Spinal cord (tissue), 10 donors: ENCODE measurements around the gene SAMD10. TPM values are rescaled to one million over a fixed set of nuclear protein-coding genes. Genes with fewer than 3 reads are reported as not detected.
A peak's percentile ranks its signal among the peaks of the same experiment; 100 is the strongest.

Experiments used
- DNase-seq, 6 donors: peaks; one replicate each; pipeline versions ENCODE4 v3.0.0 to v3.0.0-alpha.2; 2013 to 2015; ENCODE audit warnings: low spot score in 6 of 6, low read depth in 4 of 6
- H3K27ac ChIP-seq: one replicate; pipeline ENCODE4 v1.5.1; 2013; ENCODE audit warnings: low read depth, low read length, control low read depth
- H3K27me3 ChIP-seq: one replicate; pipeline ENCODE4 v1.6.1; 2013; ENCODE audit warnings: low read length; ENCODE audit not compliant: control insufficient read depth, insufficient read depth
- H3K36me3 ChIP-seq: one replicate; pipeline ENCODE4 v1.6.1; 2013; ENCODE audit warnings: low read length; ENCODE audit not compliant: control insufficient read depth, insufficient read depth
- H3K4me1 ChIP-seq: one replicate; pipeline ENCODE4 v1.6.1; 2013; ENCODE audit warnings: low read length; ENCODE audit not compliant: control insufficient read depth, insufficient read depth
- H3K4me3 ChIP-seq: one replicate; pipeline ENCODE4 v1.5.1; 2013; ENCODE audit warnings: low read depth, low read length, control low read depth
- H3K9me3 ChIP-seq: one replicate; pipeline ENCODE4 v1.6.1; 2013; ENCODE audit warnings: low read length; ENCODE audit not compliant: control insufficient read depth, insufficient read depth
- WGBS: methylation state at CpG from one replicate; pipeline ENCODE4 v1.1.5; 2013; ENCODE audit warnings: missing lambda C conversion rate; ENCODE audit not compliant: insufficient coverage; 5-methylcytosine and 5-hydroxymethylcytosine counted together
- polyA plus RNA-seq, 2 donors: library from polyadenylated mRNA; unstranded; fragments of 120-200 nt; gene quantifications; one replicate each; pipeline ENCODE4 v1.2.1, GENCODE V29; 2013; ENCODE audit not compliant: insufficient read length in 2 of 2
- total RNA-seq, 2 donors: library from RNA; depleted of rRNA in 1 of 2; stranded (reverse); fragments of 120-200 nt in 1 of 2; fragments of >200 nt in 1 of 2; gene quantifications; one replicate each; pipeline versions ENCODE4 v1.2.3 to v1.2.4, GENCODE V29; 2013 to 2014
- donor health status: healthy.

The SAMD10 gene
- total and polyA plus RNA-seq, 4 donors, result 6.9 to 42.9 (median 24.1) TPM

GRCh38 chr20:64003960-64004725 lies 24.7 kb upstream of the SAMD10 start:
- Histone ChIP-seq H3K27ac (no peak overlapping the region), H3K27me3 (no peaks in the 10 kb centered on the region), H3K4me3 (no peak overlapping the region), H3K4me1 (no peaks in the 10 kb centered on the region), H3K9me3 (no peaks in the 10 kb centered on the region), H3K36me3 (peaks cover 83% of the 10 kb centered on the region)
- DNase-seq, result no peak
- 78% methylated on average over 7 of the region's 7 CpGs for WGBS

- H3K27ac ChIP-seq, result no peak overlapping the region
- H3K27me3 ChIP-seq, result no peaks in the 10 kb centered on the region
- 73% methylated on average over 10 of the region's 11 CpGs for WGBS
- no peaks in the 10 kb centered on the region for H3K9me3 ChIP-seq
- H3K36me3 ChIP-seq, result peaks cover 88% of the 10 kb centered on the region
- no peaks in the 10 kb centered on the region for H3K4me1 ChIP-seq
- DNase-seq, result peak in 2 of 6 donors; percentile 5 to 39
- H3K4me3 ChIP-seq, result no peak overlapping the region
These were observed 22.2 kb upstream of the SAMD10 start for GRCh38 chr20:64001607-64002011.

GRCh38 chr20:64000906-64001305 lies 21.5 kb upstream of the SAMD10 start:
- over 99% methylated on average over 11 of the region's 12 CpGs for WGBS
- DNase-seq, result no peak
- Histone ChIP-seq H3K36me3 (peaks cover 89% of the 10 kb centered on the region), H3K4me3 (no peak overlapping the region), H3K4me1 (no peaks in the 10 kb centered on the region), H3K9me3 (no peaks in the 10 kb centered on the region), H3K27me3 (no peaks in the 10 kb centered on the region), H3K27ac (no peak overlapping the region)

- no peak for DNase-seq
- peaks cover 47% of the 10 kb centered on the region for H3K36me3 ChIP-seq
- H3K9me3 ChIP-seq, result no peaks in the 10 kb centered on the region
- peaks cover 39% of the 10 kb centered on the region for H3K4me1 ChIP-seq
- WGBS, result 89% methylated on average over 14 of the region's 14 CpGs
- H3K27ac ChIP-seq, result no peak overlapping the region
- no peak overlapping the region for H3K4me3 ChIP-seq
- no peaks in the 10 kb centered on the region for H3K27me3 ChIP-seq
These were observed 3.5 kb upstream of the SAMD10 start for GRCh38 chr20:63982937-63983336.

- Histone ChIP-seq H3K4me3 (peak within 1 kb of the TSS; percentile 63), H3K4me1 (peaks cover 40% of the 10 kb centered on the region), H3K27me3 (no peaks in the 10 kb centered on the region), H3K36me3 (peaks cover 47% of the 10 kb centered on the region), H3K9me3 (no peaks in the 10 kb centered on the region), H3K27ac (peak within 1 kb of the TSS; percentile 89)
- WGBS, result under 1% methylated on average over 66 of the region's 75 CpGs
- DNase-seq, result peak; percentile 85 to 99 (median 93)
These were observed 1.6 kb upstream of the SAMD10 start, which contains the start of gene PRPF6 for GRCh38 chr20:63980806-63981728. PRPF6 (plus strand) TSS chr20:63981132; CDS start chr20:63981246, 114 bp downstream.

GRCh38 chr20:63980317-63980805 lies 919 bp upstream of the SAMD10 start:
- peaks cover 40% of the 10 kb centered on the region for H3K4me1 ChIP-seq
- peaks cover 47% of the 10 kb centered on the region for H3K36me3 ChIP-seq
- peak overlapping the region; percentile 89 for H3K27ac ChIP-seq
- WGBS, result 91% methylated on average over 11 of the region's 15 CpGs
- H3K9me3 ChIP-seq, result no peaks in the 10 kb centered on the region
- H3K4me3 ChIP-seq, result peak overlapping the region; percentile 63
- no peaks in the 10 kb centered on the region for H3K27me3 ChIP-seq
- DNase-seq, result peak in 1 of 6 donors; percentile 18

- DNase-seq, result peak in 1 of 6 donors; percentile 43
These were observed 249 bp downstream of the SAMD10 start for GRCh38 chr20:63979229-63979556.

GRCh38 chr20:63978319-63979228 lies 868 bp downstream of the SAMD10 start:
- Histone ChIP-seq H3K27ac (peak overlapping the region; percentile 22), H3K27me3 (no peaks in the 10 kb centered on the region), H3K36me3 (peaks cover 51% of the 10 kb centered on the region), H3K4me3 (peak overlapping the region; percentile 60), H3K9me3 (no peaks in the 10 kb centered on the region), H3K4me1 (peaks cover 55% of the 10 kb centered on the region)
- under 1% methylated on average over 46 of the region's 52 CpGs for WGBS
- peak in 2 of 6 donors; percentile 55 to 69 for DNase-seq

More at GRCh38 chr20:63979229-63979556, 249 bp downstream of the SAMD10 start:
- Histone ChIP-seq H3K27ac (peak overlapping the region; percentile 22), H3K4me3 (peak overlapping the region; percentile 60), H3K4me1 (peaks cover 48% of the 10 kb centered on the region), H3K36me3 (peaks cover 51% of the 10 kb centered on the region), H3K9me3 (no peaks in the 10 kb centered on the region), H3K27me3 (no peaks in the 10 kb centered on the region)
- under 1% methylated on average over 47 of the region's 47 CpGs for WGBS
